H1 (cell line): ENCODE results near the gene SPATA6L. TPM values are rescaled to one million over a fixed set of nuclear protein-coding genes. Genes with fewer than 3 reads are reported as not detected.

ENCODE experiments used
- CTCF ChIA-PET: fragments of 300-600 bp; sonication (Branson Sonifier 250); formaldehyde crosslinking; loops from one replicate; lab custom pipeline; 2021; ENCODE audit not compliant: partially characterized antibody; lab: Charles Lee
- POLR2A ChIA-PET: fragments of 300-600 bp; sonication (Branson Sonifier 250); formaldehyde crosslinking; loops from one replicate; lab custom pipeline; 2021; ENCODE audit warnings: inconsistent platforms; ENCODE audit not compliant: partially characterized antibody; lab: Charles Lee
- DNase-seq, 2 experiments: peaks; one replicate each; pipeline versions ENCODE4 v3.0.0 to v3.0.0-alpha.2; 2010 to 2022; ENCODE audit warnings: low spot score in 2 of 2, low read depth in 1 of 2, mixed read lengths in 1 of 2
- FAIRE-seq: peaks from 2 replicates; lab custom pipeline; 2011; peaks lifted over from hg19 to GRCh38; lab: Jason Lieb, UNC
- H2AFZ ChIP-seq: 2 replicates; pipeline ENCODE4 v1.8.1; 2012; ENCODE audit warnings: low read length, inconsistent platforms
- H2AK5ac ChIP-seq: 2 replicates; pipeline ENCODE4 v1.6.1; 2013; ENCODE audit warnings: low read depth, low read length
- H2BK120ac ChIP-seq: replicated peaks from 2 replicates; pipeline ENCODE3; 2013; ENCODE audit warnings: low read depth, low read length, inconsistent platforms
- H2BK12ac ChIP-seq: 2 replicates; pipeline ENCODE4 v1.6.1; 2013; ENCODE audit warnings: low read depth, low read length
- H2BK15ac ChIP-seq: 2 replicates; pipeline ENCODE4 v1.6.1; 2013; ENCODE audit warnings: low read length
- H2BK20ac ChIP-seq: 2 replicates; pipeline ENCODE4 v1.6.1; 2013; ENCODE audit warnings: low read length
- H2BK5ac ChIP-seq: 2 replicates; pipeline ENCODE4 v1.6.1; 2013; ENCODE audit warnings: low read depth, low read length
- H3K14ac ChIP-seq: 2 replicates; pipeline ENCODE4 v1.6.1; 2013; ENCODE audit warnings: inconsistent platforms; ENCODE audit not compliant: insufficient read length
- H3K18ac ChIP-seq: 2 replicates; pipeline ENCODE4 v1.6.1; 2013; ENCODE audit warnings: low read length; ENCODE audit errors: extremely low read depth
- H3K23ac ChIP-seq: 2 replicates; pipeline ENCODE4 v1.6.1; 2013; ENCODE audit warnings: inconsistent platforms; ENCODE audit not compliant: insufficient read length
- H3K23me2 ChIP-seq: 2 replicates; pipeline ENCODE4 v1.6.1; 2013; ENCODE audit warnings: low read depth, low read length
- H3K27ac ChIP-seq: 2 replicates; pipeline ENCODE4 v1.6.1; 2011; ENCODE audit warnings: low read depth, low read length, inconsistent platforms
- H3K27me3 ChIP-seq, 4 experiments: replicated peaks in 1 of 4; 1 replicate in 1 of 4; 2 replicates in 3 of 4; pipeline versions ENCODE4 v1.6.1 to v1.8.1; 2011 to 2013; ENCODE audit warnings: low read length in 3 of 4, mild to moderate bottlenecking in 3 of 4, inconsistent platforms in 2 of 4, mixed read lengths in 2 of 4, moderate library complexity in 1 of 4; ENCODE audit not compliant: control insufficient read depth in 3 of 4, insufficient read depth in 3 of 4; ENCODE audit errors: extremely low read depth in 1 of 4
- H3K36me3 ChIP-seq, 4 experiments: 2 replicates each; pipeline versions ENCODE4 v1.6.1 to v1.8.1; 2011 to 2013; ENCODE audit warnings: mild to moderate bottlenecking in 4 of 4, low read length in 3 of 4, moderate library complexity in 2 of 4, control low read depth in 1 of 4, inconsistent platforms in 1 of 4; ENCODE audit not compliant: insufficient read depth in 4 of 4, control insufficient read depth in 2 of 4
- H3K4ac ChIP-seq: replicated peaks from 2 replicates; pipeline ENCODE3; 2013; ENCODE audit warnings: low read length, low read depth, mixed read lengths, inconsistent platforms; ENCODE audit not compliant: insufficient read length
- H3K4me1 ChIP-seq, 4 experiments: replicated peaks in 1 of 4; 1 replicate in 1 of 4; 2 replicates in 3 of 4; pipeline versions ENCODE4 v1.6.1 to v1.8.1; 2011 to 2013; ENCODE audit warnings: low read length in 3 of 4, inconsistent platforms in 2 of 4, mixed read lengths in 1 of 4; ENCODE audit not compliant: insufficient read depth in 4 of 4, control insufficient read depth in 3 of 4
- H3K4me2 ChIP-seq, 2 experiments: 2 replicates each; pipeline versions ENCODE4 v1.6.1 to v1.8.1; 2011 to 2013; ENCODE audit warnings: low read depth in 2 of 2, low read length in 2 of 2, control low read depth in 1 of 2, inconsistent platforms in 1 of 2, mild to moderate bottlenecking in 1 of 2; ENCODE audit not compliant: insufficient read depth in 1 of 2
- H3K4me3 ChIP-seq, 4 experiments: fragments of 200-600, 300-600 bp in 1 of 4; sonication (generic), shearing (Covaris generic), sonication (Bioruptor Twin) in 1 of 4; 2 replicates each; pipeline versions ENCODE4 v1.5.1 to v1.8.1; 2011 to 2016; ENCODE audit warnings: low read length in 4 of 4, low read depth in 3 of 4, control low read depth in 2 of 4, inconsistent platforms in 2 of 4, mild to moderate bottlenecking in 2 of 4, mixed read lengths in 1 of 4, moderate library complexity in 1 of 4; ENCODE audit not compliant: insufficient read depth in 2 of 4; ENCODE audit errors: extremely low read depth in 1 of 4
- H3K56ac ChIP-seq: replicated peaks from 2 replicates; pipeline ENCODE3; 2013; ENCODE audit warnings: low read depth, mild to moderate bottlenecking, mixed read lengths, low read length, inconsistent platforms; ENCODE audit not compliant: insufficient read length
- H3K79me1 ChIP-seq: 2 replicates; pipeline ENCODE4 v1.6.1; 2013; ENCODE audit warnings: low read depth, low read length, control low read depth
- H3K79me2 ChIP-seq, 2 experiments: 2 replicates each; pipeline versions ENCODE4 v1.6.1 to v1.8.1; 2012 to 2013; ENCODE audit warnings: low read length in 2 of 2, mild to moderate bottlenecking in 2 of 2, inconsistent platforms in 1 of 2; ENCODE audit not compliant: insufficient read depth in 2 of 2, control insufficient read depth in 1 of 2
- H3K9ac ChIP-seq, 4 experiments: replicated peaks in 1 of 4; 1 replicate in 1 of 4; 2 replicates in 3 of 4; pipeline versions ENCODE4 v1.6.1 to v1.8.1; 2011 to 2013; ENCODE audit warnings: low read depth in 3 of 4, low read length in 3 of 4, control low read depth in 2 of 4, mild to moderate bottlenecking in 2 of 4, moderate library complexity in 2 of 4, inconsistent platforms in 1 of 4; ENCODE audit errors: extremely low read depth in 1 of 4
- H3K9me3 ChIP-seq, 2 experiments: 2 replicates each; pipeline versions ENCODE4 v1.6.1 to v1.8.1; 2012 to 2013; ENCODE audit warnings: mild to moderate bottlenecking in 2 of 2, moderate library complexity in 2 of 2, control low read depth in 1 of 2, inconsistent platforms in 1 of 2, low read depth in 1 of 2, low read length in 1 of 2, mixed read lengths in 1 of 2; ENCODE audit not compliant: insufficient read depth in 2 of 2
- H4K20me1 ChIP-seq, 2 experiments: replicated peaks in 1 of 2; 2 replicates each; pipeline versions ENCODE3 to v1.8.1; 2011 to 2013; ENCODE audit warnings: inconsistent platforms in 2 of 2, low read length in 2 of 2, mild to moderate bottlenecking in 1 of 2; ENCODE audit not compliant: insufficient read depth in 2 of 2, control insufficient read depth in 1 of 2
- H4K5ac ChIP-seq: 2 replicates; pipeline ENCODE4 v1.6.1; 2013; ENCODE audit warnings: low read length, low read depth, mixed read lengths, inconsistent platforms; ENCODE audit not compliant: insufficient read length
- H4K8ac ChIP-seq: 2 replicates; pipeline ENCODE4 v1.8.0; 2013; ENCODE audit warnings: mild to moderate bottlenecking, moderate library complexity, low read length, inconsistent platforms; ENCODE audit not compliant: insufficient read depth; ENCODE audit errors: extremely low read depth
- H4K91ac ChIP-seq: replicated peaks from 2 replicates; pipeline ENCODE3; 2013; ENCODE audit warnings: low read length, mixed read lengths, inconsistent platforms; ENCODE audit not compliant: insufficient read length
- BCL11A ChIP-seq, 2 experiments: IDR thresholded peaks; one replicate each; pipeline ENCODE4 v1.6.1; 2011; ENCODE audit warnings: low read depth in 2 of 2, low read length in 2 of 2, mild to moderate bottlenecking in 2 of 2
- FOSL1 ChIP-seq: IDR thresholded peaks from 2 replicates; pipeline ENCODE4 v1.6.1; 2011; ENCODE audit warnings: mild to moderate bottlenecking, low read depth, low read length, moderate library complexity; ENCODE audit not compliant: insufficient read depth
- KDM1A ChIP-seq: fragments of 200-600, 300-600 bp; sonication (generic); IDR thresholded peaks from 2 replicates; pipeline ENCODE4 v1.7.1; 2016; ENCODE audit warnings: mild to moderate bottlenecking, low read length, borderline replicate concordance
- NANOG ChIP-seq: IDR thresholded peaks from 2 replicates; pipeline ENCODE4 v1.6.1; 2011; ENCODE audit warnings: low read length, low read depth, mild to moderate bottlenecking, inconsistent platforms; ENCODE audit not compliant: insufficient read depth, poor library complexity, severe bottlenecking
- SP1 ChIP-seq: IDR thresholded peaks from 2 replicates; pipeline ENCODE4 v1.6.1; 2011; ENCODE audit warnings: low read depth, low read length
- WGBS, 2 experiments: shearing (Covaris generic) in 1 of 2; methylation state at CpG; one replicate each; pipeline versions ENCODE4 v1.1.6 to v1.1.7; 2013 to 2015; ENCODE audit warnings: low lambda C conversion rate in 2 of 2, mixed read lengths in 2 of 2, inconsistent platforms in 1 of 2, low coverage in 1 of 2, missing lambda C conversion rate in 1 of 2; ENCODE audit not compliant: insufficient replicate concordance in 2 of 2, insufficient coverage in 1 of 2, insufficient read length in 1 of 2; ENCODE audit errors: extremely low coverage in 1 of 2, missing lambda C conversion rate in 1 of 2; 5-methylcytosine and 5-hydroxymethylcytosine counted together
- polyA plus RNA-seq, 7 experiments: library from polyadenylated mRNA; depleted of rRNA in 3 of 7; stranded (reverse) in 5 of 7; unstranded in 2 of 7; fragments of >200 nt in 5 of 7; fragments of 200-250 nt in 2 of 7; gene quantifications; 1 replicate in 5 of 7; 2 replicates in 1 of 7; 4 replicates in 1 of 7; pipeline versions ENCODE4 v1.2.1 to v1.2.3, GENCODE V29; 2011 to 2013; ENCODE audit warnings: missing spikeins in 2 of 7, mixed read lengths in 2 of 7
- total RNA-seq: library from RNA; stranded (reverse); fragmentation: NEBNext Ultra II Directional; extraction: Animal tissue kit (Norgen Biotek cat#: 25700); gene quantifications from 2 replicates; pipeline ENCODE4 v1.2.1, GENCODE V29; 2021
- TF ChIP-seq, protein P1 (sequence below): IDR thresholded peaks from 2 replicates; pipeline ENCODE4 v1.6.1; 2011; ENCODE audit warnings: low read length, improper control_type of control experiment
- TF ChIP-seq, protein P2 (sequence below), 3 experiments: IDR thresholded peaks; 1 replicate in 2 of 3; 2 replicates in 1 of 3; pipeline versions ENCODE4 v1.5.1 to v1.6.1; 2011; ENCODE audit warnings: low read length in 3 of 3, mild to moderate bottlenecking in 3 of 3, inconsistent platforms in 2 of 3, low read depth in 1 of 3, moderate library complexity in 1 of 3; ENCODE audit not compliant: insufficient read depth in 1 of 3; ENCODE audit errors: control extremely low read depth in 1 of 3

The SPATA6L gene
- total and polyA plus RNA-seq, 2 of the 8 experiments (the other 6 are each of a cell fraction or from before 2014, with no cell fraction given): 0.57 to 1.1 TPM

DNA sequence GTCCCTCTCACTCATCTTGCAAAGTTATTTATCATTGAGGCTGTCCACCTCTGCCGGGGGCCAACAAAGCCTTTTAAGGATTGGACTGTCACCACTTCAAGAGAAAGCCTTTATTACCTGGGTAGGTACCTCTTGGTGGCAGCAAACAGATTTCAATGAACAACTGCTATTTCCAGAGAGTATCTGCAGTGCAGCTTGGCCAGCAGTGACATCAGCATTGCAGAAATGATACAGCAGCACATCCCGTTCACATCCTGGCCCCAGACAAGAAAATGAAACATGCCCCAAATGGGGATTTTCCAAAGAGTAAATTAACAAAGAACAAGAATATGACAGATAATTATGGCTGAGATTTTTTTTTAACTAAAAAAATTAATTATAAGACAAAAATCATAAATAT, 2.3 kb upstream of the SPATA6L start:
- no peak for TF ChIP-seq FOSL1
- no peak for TF ChIP-seq KDM1A
- TF ChIP-seq, protein P1, sequence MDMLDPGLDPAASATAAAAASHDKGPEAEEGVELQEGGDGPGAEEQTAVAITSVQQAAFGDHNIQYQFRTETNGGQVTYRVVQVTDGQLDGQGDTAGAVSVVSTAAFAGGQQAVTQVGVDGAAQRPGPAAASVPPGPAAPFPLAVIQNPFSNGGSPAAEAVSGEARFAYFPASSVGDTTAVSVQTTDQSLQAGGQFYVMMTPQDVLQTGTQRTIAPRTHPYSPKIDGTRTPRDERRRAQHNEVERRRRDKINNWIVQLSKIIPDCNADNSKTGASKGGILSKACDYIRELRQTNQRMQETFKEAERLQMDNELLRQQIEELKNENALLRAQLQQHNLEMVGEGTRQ: no peak
- TF ChIP-seq SP1: no peak
- TF ChIP-seq BCL11A (IDR thresholded peaks at IDR 0.05; ENCODE audit: low read depth in 2 of 2, low read length in 2 of 2): no peak
- TF ChIP-seq, protein P2, sequence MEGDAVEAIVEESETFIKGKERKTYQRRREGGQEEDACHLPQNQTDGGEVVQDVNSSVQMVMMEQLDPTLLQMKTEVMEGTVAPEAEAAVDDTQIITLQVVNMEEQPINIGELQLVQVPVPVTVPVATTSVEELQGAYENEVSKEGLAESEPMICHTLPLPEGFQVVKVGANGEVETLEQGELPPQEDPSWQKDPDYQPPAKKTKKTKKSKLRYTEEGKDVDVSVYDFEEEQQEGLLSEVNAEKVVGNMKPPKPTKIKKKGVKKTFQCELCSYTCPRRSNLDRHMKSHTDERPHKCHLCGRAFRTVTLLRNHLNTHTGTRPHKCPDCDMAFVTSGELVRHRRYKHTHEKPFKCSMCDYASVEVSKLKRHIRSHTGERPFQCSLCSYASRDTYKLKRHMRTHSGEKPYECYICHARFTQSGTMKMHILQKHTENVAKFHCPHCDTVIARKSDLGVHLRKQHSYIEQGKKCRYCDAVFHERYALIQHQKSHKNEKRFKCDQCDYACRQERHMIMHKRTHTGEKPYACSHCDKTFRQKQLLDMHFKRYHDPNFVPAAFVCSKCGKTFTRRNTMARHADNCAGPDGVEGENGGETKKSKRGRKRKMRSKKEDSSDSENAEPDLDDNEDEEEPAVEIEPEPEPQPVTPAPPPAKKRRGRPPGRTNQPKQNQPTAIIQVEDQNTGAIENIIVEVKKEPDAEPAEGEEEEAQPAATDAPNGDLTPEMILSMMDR (IDR thresholded peaks at IDR 0.05; ENCODE audit: control extremely low read depth in 1 of 3, insufficient read depth in 1 of 3, low read depth in 1 of 3, low read length in 3 of 3): no peak
- no peak for TF ChIP-seq NANOG
- no peak overlapping the region for H2AK5ac ChIP-seq
- no peaks in the 10 kb centered on the region for H4K20me1 ChIP-seq
- H2BK120ac ChIP-seq: no peak overlapping the region
- WGBS, 2 experiments: 89% methylated on average over 2 of the region's 2 CpGs; no CpG with 5 or more reads in 1 of the 2 experiments
- ChIA-PET POLR2A (interaction anchor here (1.2 to 1.4 kb wide), 2 partner anchors 8 to 11 kb away, joined by 3 to 4 read pairs; partner anchors contain the start of gene CDC37L1), CTCF (interaction anchor here (1.6 kb wide), 1 partner anchor 64 kb away, joined by 4 read pairs; no protein-coding TSS in a partner anchor)
- H3K23ac ChIP-seq: no peak overlapping the region
- no peaks in the 10 kb centered on the region for H3K36me3 ChIP-seq
- H3K27ac ChIP-seq: no peak overlapping the region
- H2BK12ac ChIP-seq: no peak overlapping the region
- H2AFZ ChIP-seq: no peak overlapping the region
- peaks cover 0 to 13% (median 7%) of the 10 kb centered on the region in 4 experiments; a peak in 4 of 7 replicates for H3K4me1 ChIP-seq
- no peak overlapping the region for H4K8ac ChIP-seq
- no peaks in the 10 kb centered on the region for H3K9me3 ChIP-seq
- H4K91ac ChIP-seq: no peak overlapping the region
- H3K18ac ChIP-seq: no peak overlapping the region
- H3K9ac ChIP-seq: no peak overlapping the region
- H3K79me1 ChIP-seq: no peaks in the 10 kb centered on the region
- no peak for DNase-seq
- H3K79me2 ChIP-seq: no peaks in the 10 kb centered on the region; a peak in 1 of 4 replicates
- no peak overlapping the region for H2BK5ac ChIP-seq
- H4K5ac ChIP-seq: no peak overlapping the region
- H3K4me3 ChIP-seq: no peak overlapping the region
- no peaks in the 10 kb centered on the region for H3K27me3 ChIP-seq
- no peak overlapping the region for H3K4ac ChIP-seq
- no peak overlapping the region for H3K56ac ChIP-seq
- no peak for FAIRE-seq
- no peak overlapping the region for H2BK20ac ChIP-seq
- H2BK15ac ChIP-seq: no peak overlapping the region
- H3K4me2 ChIP-seq: no peak overlapping the region
- H3K14ac ChIP-seq: no peak overlapping the region
- H3K23me2 ChIP-seq: peaks cover 5% of the 10 kb centered on the region; the same call in 1 of the 2 replicates
